MCF 10A (cell line): ENCODE data around the gene SH3BP5. TPM values are rescaled to one million over a fixed set of nuclear protein-coding genes. Genes with fewer than 3 reads are reported as not detected.

Source experiments
- BruUV-seq: library from RNA; stranded (reverse); fragments of 400-500 nt; replicated peaks from 2 replicates; lab custom pipeline; 2021; lab: Mats Ljungman, UMichigan
- CTCF ChIA-PET: fragments of 300-600 bp; sonication (Branson Sonifier 250); formaldehyde crosslinking; extraction: SDS; loops from one replicate; lab custom pipeline; 2021; ENCODE audit warnings: antibody characterized with exemption, inconsistent platforms; lab: Yijun Ruan, JAX
- POLR2A ChIA-PET: fragments of 300-600, 350-650 bp; sonication (Branson Sonifier 250); formaldehyde crosslinking; extraction: SDS; loops from one replicate; lab custom pipeline; 2020; ENCODE audit warnings: antibody characterized with exemption, inconsistent platforms; lab: Yijun Ruan, JAX
- DNase-seq: peaks from one replicate; pipeline ENCODE4 v3.0.0-alpha.2; 2018; ENCODE audit not compliant: unreplicated experiment
- H3K27ac Mint-ChIP-seq: one replicate; pipeline ENCODE4 v1.8.0; 2022; ENCODE audit warnings: mild to moderate bottlenecking, low read depth, mixed read lengths; ENCODE audit not compliant: unreplicated experiment
- H3K27me3 Mint-ChIP-seq: one replicate; pipeline ENCODE4 v1.8.0; 2022; ENCODE audit warnings: mixed read lengths; ENCODE audit not compliant: insufficient read depth, unreplicated experiment
- H3K36me3 Mint-ChIP-seq: one replicate; pipeline ENCODE4 v1.8.0; 2022; ENCODE audit warnings: mild to moderate bottlenecking, moderate library complexity, mixed read lengths; ENCODE audit not compliant: insufficient read depth, unreplicated experiment
- H3K4me1 Mint-ChIP-seq: one replicate; pipeline ENCODE4 v1.8.0; 2022; ENCODE audit warnings: mixed read lengths; ENCODE audit not compliant: insufficient read depth, unreplicated experiment
- H3K4me3 Mint-ChIP-seq: one replicate; pipeline ENCODE4 v1.8.0; 2022; ENCODE audit warnings: mild to moderate bottlenecking, moderate library complexity, mixed read lengths; ENCODE audit not compliant: unreplicated experiment
- H3K9me3 Mint-ChIP-seq: one replicate; pipeline ENCODE4 v1.8.0; 2022; ENCODE audit warnings: mixed read lengths; ENCODE audit not compliant: unreplicated experiment
- CTCF ChIP-seq: fragments of 200-600 bp; IDR thresholded peaks from one replicate; pipeline ENCODE4 v1.8.0; 2022; ENCODE audit warnings: antibody characterized with exemption, mild to moderate bottlenecking; ENCODE audit not compliant: unreplicated experiment
- intact Hi-C: fragments of 100-400 bp; cut with micrococcal nuclease; formaldehyde crosslinking; loops from 2 replicates; pipeline ENCODE4 v1.14.1; 2022
- total RNA-seq: library from RNA; stranded (reverse); gene quantifications from 2 replicates; pipeline ENCODE4 v1.2.3, GENCODE V29; 2022

Gene SH3BP5
- total RNA-seq, 1 experiment from 2014 or later: 8.8 TPM

- no TSS peak for BruUV-seq
- H3K4me1 Mint-ChIP-seq: peaks cover 15% of the 10 kb centered on the region
- intact Hi-C loops: no loop called here
- H3K4me3 Mint-ChIP-seq: no peak overlapping the region
- H3K36me3 Mint-ChIP-seq: no peaks in the 10 kb centered on the region
- no peaks in the 10 kb centered on the region for H3K27me3 Mint-ChIP-seq
- TF ChIP-seq CTCF: no peak
- H3K9me3 Mint-ChIP-seq: no peaks in the 10 kb centered on the region
- POLR2A ChIA-PET: interaction anchor here (1.5 to 1.8 kb wide), 2 partner anchors 9 to 11 kb away, joined by 5 to 6 read pairs; no protein-coding TSS in a partner anchor
- CTCF ChIA-PET: interaction anchor here (0.5 to 2.3 kb wide), 6 partner anchors 8 to 168 kb away, joined by 3 to 9 read pairs (median 6); partner anchors contain the start of gene SH3BP5
- H3K27ac Mint-ChIP-seq: no peak overlapping the region
- no peak for DNase-seq
Observed at GRCh38 chr3:15276028-15276724, 56.2 kb downstream of the SH3BP5 start.

DNA sequence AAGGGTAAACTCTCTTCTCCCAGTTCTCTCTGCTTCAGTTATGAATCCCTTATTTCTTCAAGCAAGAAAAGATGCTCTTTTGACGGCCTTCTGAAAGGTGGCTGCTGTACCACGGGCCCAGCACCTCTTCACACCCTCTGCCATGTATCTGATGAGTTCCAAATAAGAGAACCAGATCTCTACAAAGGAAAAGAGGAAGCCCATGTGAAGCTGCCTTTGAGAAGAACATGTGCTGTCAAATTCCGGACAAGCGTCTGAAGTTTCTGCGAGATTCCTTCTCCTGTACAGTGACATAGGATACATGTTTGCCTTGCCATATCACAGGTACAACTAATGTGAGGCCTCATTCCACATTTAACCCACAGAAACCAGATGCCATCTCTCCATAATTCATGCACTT is 59.2 kb downstream of the SH3BP5 start:
- CTCF ChIA-PET: interaction anchor here (0.7 to 2.6 kb wide), 4 partner anchors 14 to 151 kb away, joined by 3 to 7 read pairs (median 4); no protein-coding TSS in a partner anchor
- Mint-ChIP-seq H3K4me1 (peaks cover 30% of the 10 kb centered on the region), H3K27me3 (no peaks in the 10 kb centered on the region), H3K27ac (peak overlapping the region; percentile 69), H3K36me3 (no peaks in the 10 kb centered on the region), H3K9me3 (no peaks in the 10 kb centered on the region), H3K4me3 (no peak overlapping the region)
- POLR2A ChIA-PET: interaction anchor here (1.0 to 1.5 kb wide), 3 partner anchors 14 to 170 kb away, joined by 3 to 7 read pairs (median 4); no protein-coding TSS in a partner anchor
- no peak for DNase-seq
- intact Hi-C loops: no loop called here
- no TSS peak for BruUV-seq
- TF ChIP-seq CTCF: no peak

DNA sequence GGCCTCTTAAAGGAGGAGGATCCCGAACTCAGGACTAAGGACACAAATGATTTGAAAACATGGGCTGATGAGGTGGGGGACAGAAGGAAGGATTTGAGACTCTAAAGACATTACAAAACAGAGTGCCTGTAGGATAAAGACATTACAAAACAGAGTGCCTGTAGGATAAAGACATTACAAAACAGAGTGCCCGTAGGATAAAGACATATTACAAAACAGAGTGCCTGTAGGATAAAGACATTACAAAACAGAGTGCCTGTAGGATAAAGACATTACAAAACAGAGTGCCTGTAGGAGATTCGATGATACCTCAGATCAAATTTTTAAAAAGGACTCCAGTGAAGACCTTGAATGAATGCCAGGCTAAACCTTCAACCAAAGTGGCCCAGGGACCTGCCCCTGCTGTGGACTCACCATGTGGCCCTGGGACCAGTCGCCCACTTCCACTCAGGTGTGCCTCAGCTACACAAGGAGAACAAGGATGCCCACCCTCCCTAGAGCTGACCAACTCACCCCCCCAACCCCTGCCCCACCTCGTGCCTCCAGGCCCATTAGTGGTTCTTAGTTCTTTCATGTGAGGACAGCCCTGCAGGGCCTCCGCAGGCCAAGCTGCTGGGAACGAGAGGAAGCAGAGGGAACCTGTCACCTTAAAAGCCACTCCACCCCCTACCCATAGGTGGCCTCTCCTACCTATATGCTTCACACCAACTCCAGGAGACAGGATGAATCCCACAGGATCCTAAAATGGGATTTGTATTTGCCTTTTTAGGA is 59.8 kb downstream of the SH3BP5 start:
- CTCF ChIA-PET: interaction anchor here (0.7 to 2.6 kb wide), 4 partner anchors 14 to 152 kb away, joined by 3 to 7 read pairs (median 4); no protein-coding TSS in a partner anchor
- no peak for TF ChIP-seq CTCF

More for the DNA sequence above, 59.8 kb downstream of the SH3BP5 start:
- Mint-ChIP-seq H3K9me3 (no peaks in the 10 kb centered on the region), H3K36me3 (no peaks in the 10 kb centered on the region), H3K27me3 (no peaks in the 10 kb centered on the region), H3K4me1 (peaks cover 34% of the 10 kb centered on the region), H3K27ac (no peak overlapping the region), H3K4me3 (no peak overlapping the region)
- intact Hi-C loops: no loop called here
- no TSS peak for BruUV-seq
- peak; percentile 37 for DNase-seq
- POLR2A ChIA-PET: interaction anchor here (1.4 to 1.5 kb wide), 2 partner anchors 59 to 170 kb away, joined by 3 to 7 read pairs; no protein-coding TSS in a partner anchor
